Left cardiac atrium (tissue), 4 donors: ENCODE data around the gene ST3GAL2. TPM values are rescaled to one million over a fixed set of nuclear protein-coding genes. Genes with fewer than 3 reads are reported as not detected.
"Not testable (repeated sequence)": the region's sequence is repeated elsewhere in the genome, so short reads cannot be mapped to it uniquely, and the experiment has no call there.

ENCODE experiments used
- ATAC-seq, 2 donors: fragments of 200-7000 bp; cut with Tn5 transposase; one replicate each; pipeline ENCODE4 v1.9.1; 2020; ENCODE audit warnings: mild to moderate bottlenecking in 2 of 2, moderate library complexity in 2 of 2
- DNase-seq: peaks from one replicate; pipeline ENCODE4 v3.0.0-alpha.2; 2020
- intact Hi-C, 2 donors: fragments of 100-400 bp; cut with DNase I; formaldehyde crosslinking; loops; one replicate each; pipeline versions ENCODE4 v1.14.1 to v1.15.1; 2022 to 2023
- total RNA-seq, 2 donors: library from RNA; stranded (reverse); fragmentation: NEBNext Ultra II Directional; extraction: Animal tissue kit (Norgen Biotek cat#: 25700); gene quantifications; one replicate each; pipeline ENCODE4 v1.2.1, GENCODE V29; 2021
- donor health status: DM: no; HTN: yes; CAD: no.
- donor health status: DM: no; HTN: yes; CAD: no; lungs with severe emphysema.
- donor health status: DM: yes; HTN: yes; CAD: no.
- donor health status: Dilated cardiomyopathy.

ST3GAL2 gene
- total RNA-seq, 2 donors from 2014 or later, result 21.1 to 23.5 TPM

DNA sequence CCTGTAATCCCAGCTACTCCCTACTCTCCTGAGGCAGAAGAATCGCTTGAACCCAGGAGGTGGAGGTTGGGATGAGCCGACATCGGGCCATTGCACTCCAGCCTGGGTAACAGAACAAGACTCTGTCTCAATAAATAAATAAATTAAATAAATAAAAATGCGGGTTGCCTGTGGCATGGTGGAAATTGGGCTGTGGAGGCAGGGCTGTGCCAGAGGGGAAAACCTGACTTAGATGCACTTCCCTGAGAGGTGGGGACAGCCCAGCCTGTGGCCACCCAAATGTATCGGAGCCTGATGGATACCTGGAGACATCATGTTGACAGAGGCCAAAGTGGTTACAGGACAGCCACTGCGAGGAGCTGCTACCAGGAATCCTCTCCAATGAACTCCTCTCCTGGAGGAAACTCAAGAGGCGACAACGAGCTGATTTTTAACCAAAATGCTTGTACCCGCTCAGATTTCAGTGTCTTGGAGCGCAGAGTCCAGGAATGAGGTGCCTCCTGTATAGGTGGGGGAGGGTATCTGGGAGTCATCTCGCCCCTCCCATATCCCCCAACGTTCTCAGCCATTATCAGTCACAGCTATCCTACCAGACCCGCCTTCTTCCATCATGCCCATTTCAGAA lies 59.9 kb downstream of the ST3GAL2 start:
- DNase-seq (no peak), ATAC-seq (no peak)
- intact Hi-C loops, result no loop called here

DNA sequence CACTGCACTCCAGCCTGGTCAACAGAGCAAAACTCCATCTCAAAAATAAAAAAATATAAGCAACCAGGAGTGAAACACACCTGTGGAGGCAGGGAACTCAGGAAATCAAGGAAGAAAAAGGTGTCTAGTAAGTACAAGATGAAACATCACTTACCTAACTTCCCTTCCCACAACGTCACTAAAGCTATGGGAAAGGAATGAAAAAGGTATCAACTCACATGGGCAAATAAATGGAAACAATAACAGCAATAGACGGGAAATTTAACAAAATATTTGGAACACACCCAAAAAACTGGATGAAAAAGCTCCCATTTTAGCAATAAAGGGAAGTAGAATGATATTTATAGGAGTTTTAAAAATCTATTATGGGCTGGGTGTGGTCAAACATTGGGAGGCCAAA lies 61.1 kb downstream of the ST3GAL2 start:
- intact Hi-C loops, result no loop called here
- DNase-seq (no peak), ATAC-seq (no peak)

DNA sequence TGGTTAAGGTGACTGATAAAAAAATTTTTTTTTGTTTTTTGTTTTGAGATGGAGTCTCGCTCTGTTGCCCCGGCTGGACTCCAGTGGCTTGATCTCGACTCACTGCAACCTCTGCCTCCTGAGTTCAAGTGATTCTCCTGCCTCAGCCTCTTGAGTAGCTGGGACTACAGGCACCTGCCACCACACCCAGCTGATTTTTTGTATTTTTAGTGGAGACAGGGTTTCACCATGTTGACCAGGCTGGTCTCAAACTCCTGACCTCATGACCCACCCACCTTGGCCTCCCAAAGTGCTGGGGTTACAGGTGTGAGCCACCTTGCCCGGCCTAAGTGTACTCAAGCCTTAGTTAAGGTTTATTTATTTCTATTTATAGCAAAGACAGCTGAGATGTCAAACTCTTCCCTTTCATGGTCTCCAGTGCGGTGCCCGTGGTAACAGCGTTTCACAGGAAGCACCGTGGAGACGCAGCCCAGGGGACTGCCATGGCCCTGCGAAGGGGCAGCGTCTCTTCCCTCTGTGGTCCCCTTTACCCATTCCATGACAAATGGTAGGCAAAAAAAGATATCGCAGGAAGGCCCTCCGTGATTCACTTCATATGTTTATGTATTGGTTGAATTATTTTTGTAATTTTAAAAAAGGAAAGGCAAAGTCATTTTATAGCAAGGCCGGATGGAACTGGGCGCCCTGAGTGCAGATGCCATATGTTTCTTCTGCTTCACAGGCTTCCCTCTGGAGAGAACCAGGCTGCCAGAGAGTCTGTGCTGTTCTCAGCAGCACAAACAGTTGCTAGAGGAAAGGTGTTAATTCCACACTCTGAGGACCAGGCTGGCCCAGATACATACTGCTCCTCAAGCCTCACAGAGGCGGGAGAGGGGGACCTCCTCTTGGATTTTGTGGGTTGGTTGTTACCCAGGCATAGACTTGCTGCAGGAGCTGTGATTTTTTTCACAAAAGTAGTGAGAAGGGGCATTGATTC lies 63.0 kb downstream of the ST3GAL2 start:
- ATAC-seq, result no peak
- intact Hi-C loops, result no loop called here
- no peak for DNase-seq

DNA sequence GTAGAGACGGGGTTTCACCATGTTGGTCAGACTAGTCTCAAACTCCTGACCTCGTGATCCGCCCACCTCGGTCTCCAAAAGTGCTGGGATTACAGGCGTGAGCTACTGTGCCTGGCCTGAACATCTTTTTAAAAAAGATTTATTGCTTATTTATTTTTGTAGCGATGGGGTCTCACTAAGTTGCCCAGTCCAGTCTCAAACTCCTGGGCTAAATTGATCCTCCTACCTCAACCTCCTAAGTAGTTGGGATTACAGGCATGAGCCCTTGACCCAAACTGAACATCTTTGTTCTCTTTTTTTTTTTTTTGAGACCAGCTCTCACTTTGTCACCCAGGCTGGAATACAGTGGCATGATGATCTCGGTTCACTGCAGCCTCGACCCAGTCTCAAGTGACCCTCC lies 64.7 kb downstream of the ST3GAL2 start:
- intact Hi-C loops, result loop anchor here in 1 of 2 donors (5.0 kb wide), 1 partner anchor 98 kb away; no protein-coding TSS in a partner anchor
- ATAC-seq, result no peak
- DNase-seq, result no peak

DNA sequence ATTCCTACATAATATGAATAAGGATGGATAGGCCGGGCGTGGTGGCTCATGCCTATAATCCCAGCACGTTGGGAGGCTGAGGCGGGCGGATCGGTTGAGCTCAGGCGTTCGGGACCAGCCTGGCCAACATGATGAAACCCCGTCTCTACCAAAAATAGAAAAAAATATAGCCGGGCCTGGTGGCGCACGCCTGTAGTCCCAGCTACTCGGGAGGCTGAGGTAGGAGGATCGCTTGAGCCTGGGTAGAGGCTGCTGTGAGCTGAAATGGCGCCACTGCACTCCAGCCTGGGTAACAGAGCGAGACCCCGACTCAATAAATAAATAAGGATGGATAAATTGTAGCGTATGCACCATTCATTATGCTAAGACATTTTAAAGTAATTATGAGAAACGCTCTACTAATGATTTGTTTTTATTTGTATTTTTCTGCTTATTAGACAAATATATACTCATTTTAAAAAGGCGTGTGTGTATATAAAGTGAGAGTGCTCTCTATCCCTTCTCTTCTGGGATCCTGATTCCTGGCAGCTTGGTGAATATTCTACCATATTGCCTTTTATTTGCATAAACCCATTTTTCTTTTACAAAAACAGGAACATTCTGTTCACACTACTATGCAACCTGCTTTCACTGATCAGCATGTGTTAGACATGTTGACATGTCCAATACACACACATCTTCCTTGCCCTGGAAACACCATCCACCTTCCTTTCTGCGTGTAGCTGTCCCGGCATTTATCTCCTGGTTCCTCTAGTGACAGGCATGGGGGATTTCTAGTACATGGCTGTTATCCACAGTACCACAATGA lies 65.8 kb downstream of the ST3GAL2 start:
- DNase-seq, result no peak
- no peak for ATAC-seq
- intact Hi-C loops, result loop anchor here in 1 of 2 donors (5.0 kb wide), 1 partner anchor 99 kb away; no protein-coding TSS in a partner anchor

DNA sequence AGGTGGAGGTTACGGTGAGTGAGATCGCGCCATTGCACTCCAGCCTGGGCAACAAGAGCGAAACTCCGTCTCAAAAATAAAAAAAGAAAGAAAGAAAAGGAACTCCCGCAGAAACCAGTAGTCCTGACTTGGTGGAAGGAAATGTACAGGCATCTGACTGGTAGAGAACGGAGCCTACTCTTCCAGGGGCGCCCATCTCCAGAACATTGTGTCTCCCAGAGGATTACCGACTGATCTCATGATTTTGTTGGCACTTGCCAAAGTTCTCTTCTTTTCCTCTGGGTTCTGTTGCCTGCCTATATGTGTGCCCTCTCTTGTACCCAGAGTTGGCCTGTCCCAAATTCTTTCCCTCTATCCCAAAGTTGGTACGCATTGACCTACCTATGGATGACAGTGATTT lies 68.0 kb downstream of the ST3GAL2 start:
- intact Hi-C loops, result loop anchor here in 1 of 2 donors (5.0 kb wide), 1 partner anchor 101 kb away; no protein-coding TSS in a partner anchor
- no peak for ATAC-seq
- no peak for DNase-seq

DNA sequence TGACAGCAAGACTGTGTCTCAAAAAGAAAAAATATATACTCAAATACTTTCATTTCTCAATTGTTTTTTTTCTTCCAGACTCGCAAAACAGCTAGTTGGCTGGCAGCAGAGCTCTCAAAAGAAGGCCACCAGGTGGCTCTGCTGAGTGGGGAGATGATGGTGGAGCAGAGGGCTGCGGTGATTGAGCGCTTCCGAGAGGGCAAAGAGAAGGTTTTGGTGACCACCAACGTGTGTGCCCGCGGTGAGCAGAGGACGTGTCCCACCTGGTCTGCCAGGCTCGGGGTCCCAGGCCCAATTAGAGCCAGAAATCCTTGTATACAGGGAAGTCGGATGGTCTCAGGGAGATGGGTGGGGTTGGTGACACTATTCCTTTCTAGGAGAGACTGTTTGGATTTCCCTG lies 68.8 kb downstream of the ST3GAL2 start:
- intact Hi-C loops, result loop anchor here in 1 of 2 donors (5.0 kb wide), 1 partner anchor 102 kb away; no protein-coding TSS in a partner anchor
- ATAC-seq (peak; percentile 70 to 87), DNase-seq (peak; percentile 41)

DNA sequence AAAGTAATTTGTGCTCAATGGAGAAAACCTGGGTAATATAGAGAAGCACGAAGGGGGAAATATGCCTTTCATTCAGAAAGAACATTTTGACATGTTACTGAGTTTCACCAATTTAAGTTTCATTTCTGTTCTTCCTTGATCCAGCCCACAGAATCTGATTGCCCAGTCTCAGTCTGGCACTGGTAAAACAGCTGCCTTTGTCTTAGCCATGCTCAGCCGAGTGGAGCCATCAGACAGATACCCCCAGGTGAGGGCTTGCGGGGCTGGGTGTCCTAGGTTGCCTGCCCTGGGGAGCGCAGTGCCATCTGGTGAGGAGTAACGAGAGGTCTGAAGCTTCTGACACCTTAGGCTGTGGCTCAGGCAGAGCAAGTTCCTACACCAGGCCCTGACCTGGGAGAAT lies 74.5 kb downstream of the ST3GAL2 start:
- ATAC-seq, result no peak
- intact Hi-C loops, result loop anchor here in 1 of 2 donors (10.0 kb wide), 1 partner anchor 290 kb away; no protein-coding TSS in a partner anchor
- DNase-seq, result no peak

DNA sequence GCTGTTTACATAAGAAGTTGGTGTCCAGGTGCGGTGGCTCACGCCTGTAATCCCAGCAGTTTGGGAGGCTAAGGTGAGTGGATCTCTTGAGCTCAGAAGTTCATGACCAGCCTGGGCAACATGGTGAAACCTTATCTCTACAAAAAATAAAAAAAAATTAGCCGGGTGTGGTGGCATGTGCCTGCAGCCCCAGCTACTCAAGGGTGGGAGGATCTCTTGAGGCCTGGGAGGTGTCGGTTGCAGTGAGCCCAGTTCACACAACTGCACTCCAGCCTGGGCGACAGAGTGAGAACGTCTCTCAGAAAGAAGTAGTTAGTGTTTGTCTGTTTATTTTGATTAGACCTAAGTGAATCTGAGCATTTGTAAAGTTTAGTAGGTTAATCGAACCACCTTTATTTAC lies 79.3 kb downstream of the ST3GAL2 start:
- intact Hi-C loops, result loop anchor here in 1 of 2 donors (10.0 kb wide), 1 partner anchor 195 kb away; no protein-coding TSS in a partner anchor
- no peak for DNase-seq
- no peak for ATAC-seq

DNA sequence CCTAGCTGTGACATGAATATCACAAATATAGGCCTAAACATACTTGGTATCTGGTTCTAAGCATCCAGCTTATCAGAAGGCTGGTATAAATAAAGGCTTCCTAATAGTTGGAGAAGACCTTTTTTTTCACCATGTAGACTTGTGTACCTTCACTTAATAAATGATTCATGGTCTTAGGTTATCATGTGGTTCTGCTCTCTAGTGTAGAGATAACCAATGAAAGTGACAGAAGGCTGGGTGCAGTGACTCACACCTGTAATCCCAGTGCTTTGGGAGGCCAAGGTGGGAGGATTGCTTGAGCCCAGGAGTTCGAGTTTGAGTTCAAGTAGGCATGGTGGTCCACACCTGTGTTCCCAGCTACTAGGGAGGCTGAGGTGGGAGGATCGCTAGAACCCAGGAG lies 89.1 kb downstream of the ST3GAL2 start:
- no peak for ATAC-seq
- no peak for DNase-seq
- intact Hi-C loops, result loop anchor here in 1 of 2 donors (10.0 kb wide), 1 partner anchor 205 kb away; no protein-coding TSS in a partner anchor

DNA sequence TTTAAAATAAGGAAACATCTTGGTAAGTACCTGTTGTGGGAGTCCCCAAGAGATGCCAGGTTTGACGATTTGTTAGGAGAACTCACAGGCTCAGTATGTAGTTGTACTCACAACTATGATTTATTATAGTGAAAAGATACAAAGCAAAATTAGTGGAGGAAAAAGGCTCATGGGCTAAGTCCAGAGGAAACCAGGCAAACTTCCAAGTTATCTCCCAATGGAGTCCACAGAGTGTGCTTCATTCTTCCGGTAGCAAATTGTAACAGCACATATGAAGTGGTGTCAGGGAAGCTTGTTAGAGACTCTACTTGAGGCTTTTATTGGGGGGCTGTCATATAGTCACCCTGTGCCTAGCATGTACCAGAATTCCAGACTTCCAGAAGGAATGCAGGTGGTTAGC lies 89.9 kb downstream of the ST3GAL2 start:
- ATAC-seq, result no peak
- intact Hi-C loops, result no loop called here
- no peak for DNase-seq

DNA sequence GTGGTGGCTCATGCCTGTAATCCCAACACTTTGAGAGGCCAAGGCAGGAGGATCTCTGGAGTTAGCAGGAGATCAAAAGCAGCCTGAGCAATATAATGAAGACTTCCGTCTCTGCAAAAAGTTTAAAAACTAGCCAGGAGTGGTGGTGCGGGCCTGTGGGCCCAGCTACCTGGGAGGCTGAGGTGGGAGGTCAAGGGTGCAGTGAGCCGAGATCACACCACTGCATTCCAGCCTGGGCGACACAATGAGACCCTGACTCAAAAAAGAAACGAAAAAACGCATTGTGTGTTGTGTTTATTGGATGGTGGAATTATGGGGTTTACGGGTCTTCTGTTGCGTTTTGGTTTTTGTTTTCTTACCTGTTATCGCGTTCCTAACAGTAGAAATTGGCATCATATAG lies 93.1 kb downstream of the ST3GAL2 start:
- intact Hi-C loops, result loop anchor here in 1 of 2 donors (2.0 kb wide), 1 partner anchor 47 kb away; the partner anchor contains the start of gene DDX19B
- no peak for DNase-seq
- no peak for ATAC-seq

DNA sequence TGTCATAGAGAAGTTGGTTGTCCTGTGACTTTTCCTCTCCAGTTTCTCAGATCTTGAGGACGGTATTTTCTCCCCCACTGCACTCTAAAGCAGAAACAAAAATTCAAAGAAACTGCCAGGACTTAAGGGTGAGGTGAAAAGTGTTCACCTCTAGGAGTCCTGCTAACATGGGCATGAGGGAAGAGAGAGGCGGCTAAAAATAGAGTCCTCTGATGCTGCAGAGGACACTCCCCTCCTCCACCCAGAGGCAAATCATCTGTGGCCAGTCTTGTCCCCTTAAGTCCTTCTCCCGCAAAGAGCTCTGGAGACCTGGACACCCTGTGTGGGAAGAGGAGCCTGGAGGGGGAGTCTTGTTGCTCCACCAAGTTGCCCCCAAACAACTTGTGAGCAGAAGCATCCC lies 96.9 kb downstream of the ST3GAL2 start:
- DNase-seq (no peak), ATAC-seq (peak in 1 of 2 donors; percentile 4)
- intact Hi-C loops, result no loop called here

DNA sequence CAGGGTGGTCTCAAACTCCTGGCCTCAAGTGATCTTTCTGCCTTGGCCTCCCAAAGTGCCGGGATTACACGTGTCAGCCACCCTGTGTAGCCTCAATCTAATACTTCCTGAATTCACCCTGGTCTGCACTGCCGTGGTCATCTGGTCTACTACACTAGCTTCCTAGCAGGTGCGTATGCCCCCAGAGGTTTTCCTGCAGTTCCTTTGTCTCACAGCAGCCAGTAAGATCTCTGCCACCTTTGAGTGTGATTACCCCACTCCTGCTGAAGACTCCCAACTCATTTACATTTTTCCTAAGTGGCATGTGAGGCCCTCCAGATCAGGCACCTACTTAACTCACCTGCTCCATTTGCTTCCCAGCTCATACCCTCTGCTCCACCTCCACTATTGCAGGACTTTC lies 97.3 kb downstream of the ST3GAL2 start:
- intact Hi-C loops, result no loop called here
- DNase-seq, result no peak
- no peak for ATAC-seq

DNA sequence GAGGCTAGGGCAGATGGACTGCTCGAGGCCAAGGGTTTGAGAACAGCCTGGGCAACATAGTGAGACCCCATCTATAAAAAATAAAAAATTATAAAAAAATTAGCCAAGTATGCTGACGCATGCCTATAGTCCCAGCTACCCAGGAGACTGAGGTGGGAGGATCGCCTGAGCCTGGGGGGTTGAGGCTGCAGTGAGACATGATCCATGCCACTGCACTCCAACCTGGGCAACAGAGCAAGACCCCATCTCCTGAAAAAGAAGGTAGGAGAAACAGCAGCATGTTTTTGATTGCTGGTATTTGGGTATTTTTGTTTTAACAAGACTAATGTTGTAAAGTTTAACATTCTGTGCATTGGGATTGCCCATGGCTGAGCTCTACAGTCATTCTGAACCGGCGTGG lies 101.1 kb downstream of the ST3GAL2 start:
- DNase-seq (no peak), ATAC-seq (no peak)
- intact Hi-C loops, result no loop called here

DNA sequence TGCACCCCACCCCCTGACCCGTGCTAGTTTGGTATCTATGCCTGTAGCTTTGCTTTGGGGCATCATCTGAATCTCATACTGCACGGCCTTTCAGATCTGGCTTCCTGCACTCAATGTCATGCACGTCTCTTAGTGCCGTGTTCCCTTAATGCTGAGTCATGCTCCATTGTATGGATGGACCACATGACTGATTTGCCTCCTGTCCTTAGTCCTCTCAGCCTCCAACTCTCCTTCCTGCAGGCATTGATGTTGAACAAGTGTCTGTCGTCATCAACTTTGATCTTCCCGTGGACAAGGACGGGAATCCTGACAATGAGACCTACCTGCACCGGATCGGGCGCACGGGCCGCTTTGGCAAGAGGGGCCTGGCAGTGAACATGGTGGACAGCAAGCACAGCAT lies 106.2 kb downstream of the ST3GAL2 start:
- ATAC-seq, DNase-seq, intact Hi-C loops: not testable (repeated sequence)

DNA sequence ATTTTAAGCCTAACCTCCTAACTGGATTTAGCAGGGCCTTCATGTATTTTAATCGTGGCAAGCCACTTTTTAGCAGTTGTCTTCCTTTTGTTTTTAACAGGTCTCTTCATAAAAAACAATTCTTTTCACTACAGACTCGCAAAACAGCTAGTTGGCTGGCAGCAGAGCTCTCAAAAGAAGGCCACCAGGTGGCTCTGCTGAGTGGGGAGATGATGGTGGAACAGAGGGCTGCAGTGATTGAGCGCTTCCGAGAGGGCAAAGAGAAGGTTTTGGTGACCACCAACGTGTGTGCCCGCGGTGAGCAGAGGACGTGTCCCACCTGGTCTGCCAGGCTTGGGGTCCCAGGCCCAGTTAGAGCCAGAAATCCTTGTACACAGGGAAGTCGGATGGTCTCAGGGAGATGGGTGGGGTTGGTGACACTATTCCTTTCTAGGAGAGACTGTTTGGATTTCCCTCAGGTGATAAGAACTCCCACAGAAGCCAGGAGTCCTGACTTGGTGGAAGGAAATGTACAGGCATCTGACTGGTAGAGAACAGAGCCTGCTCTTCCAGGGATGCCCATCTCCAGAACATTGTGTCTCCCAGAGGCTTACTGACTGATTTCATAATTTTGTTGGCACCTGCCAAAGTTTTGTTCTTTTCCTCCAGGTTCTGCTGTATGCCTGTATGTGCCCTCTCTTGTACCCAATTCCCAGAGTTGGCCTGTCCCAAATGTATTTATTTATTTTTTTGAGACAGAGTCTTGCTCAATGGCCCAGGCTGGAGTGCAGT lies 107.1 kb downstream of the ST3GAL2 start:
- no peak for DNase-seq
- ATAC-seq, result peak; percentile 57 to 59

DNA sequence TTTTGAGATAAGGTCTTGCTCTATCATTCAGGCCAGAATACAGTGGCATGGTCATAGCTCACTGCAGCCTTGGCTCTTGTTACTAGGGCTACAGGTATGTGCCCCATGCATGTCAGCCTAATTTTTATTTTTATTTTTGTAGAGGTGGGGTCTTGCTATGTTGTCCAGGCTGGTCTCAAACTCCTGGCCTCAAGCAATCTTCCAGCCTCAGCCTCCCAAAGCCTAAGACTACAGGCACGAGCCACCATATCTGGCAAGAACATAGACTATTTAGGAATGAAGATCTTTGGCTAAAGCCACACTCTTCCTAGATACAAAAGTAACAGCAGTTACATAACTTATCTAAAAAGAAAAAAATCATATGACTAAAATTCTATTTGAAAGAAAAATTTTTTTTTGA lies 107.8 kb downstream of the ST3GAL2 start:
- DNase-seq (no peak), ATAC-seq (no peak)
- intact Hi-C loops, result no loop called here

More for the DNA sequence above, 107.1 kb downstream of the ST3GAL2 start:
- intact Hi-C loops, result no loop called here
